Inferior parietal cortex (tissue), 1 donor: ENCODE results near the gene ATP6V1A.

Experiments used
- DNase-seq: peaks from one replicate; pipeline ENCODE4 v3.0.0-alpha.2; 2016; ENCODE audit errors: extremely low spot score

Gene ATP6V1A

DNA sequence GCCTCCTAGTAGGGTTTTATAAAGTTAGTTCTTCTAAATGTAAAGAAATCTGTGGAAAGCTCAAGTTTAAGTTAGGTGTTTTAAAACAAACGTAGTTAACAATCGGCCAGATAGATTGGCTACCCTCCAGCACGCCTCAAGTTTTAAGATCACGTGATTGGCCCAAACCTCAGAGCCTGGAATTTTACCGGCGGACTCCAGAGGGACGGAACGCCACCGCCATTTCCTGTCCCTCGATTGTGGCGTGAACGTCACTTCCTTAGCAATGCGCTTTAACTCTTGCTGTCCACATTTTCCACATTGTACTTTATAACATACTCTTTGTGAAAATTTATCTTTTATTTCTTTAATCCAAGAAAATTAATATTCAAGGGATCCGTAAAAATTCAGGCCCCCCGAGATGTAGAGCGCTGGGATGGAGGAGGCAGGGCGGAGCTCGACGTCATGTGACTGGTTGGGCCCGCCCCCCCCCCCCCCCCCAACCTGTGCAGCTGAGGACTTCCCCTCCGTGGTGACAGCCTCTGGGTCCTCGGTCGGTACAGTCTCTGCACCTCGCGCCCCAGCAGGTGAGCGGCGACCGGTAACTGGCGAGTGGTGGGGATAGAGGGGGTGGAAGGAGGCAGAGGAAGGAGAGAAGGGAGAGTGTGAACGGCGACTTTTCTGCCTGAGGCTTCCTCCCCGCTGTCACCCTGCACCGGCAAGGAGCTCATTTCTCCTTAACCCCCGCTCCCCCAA is at the start of gene ATP6V1A:
TSS of gene ATP6V1A (plus strand) at position 488 of the 735 bp plus-strand sequence. CDS start 31,719 bp downstream, outside the sequence.
- peak; percentile 98 for DNase-seq

DNA sequence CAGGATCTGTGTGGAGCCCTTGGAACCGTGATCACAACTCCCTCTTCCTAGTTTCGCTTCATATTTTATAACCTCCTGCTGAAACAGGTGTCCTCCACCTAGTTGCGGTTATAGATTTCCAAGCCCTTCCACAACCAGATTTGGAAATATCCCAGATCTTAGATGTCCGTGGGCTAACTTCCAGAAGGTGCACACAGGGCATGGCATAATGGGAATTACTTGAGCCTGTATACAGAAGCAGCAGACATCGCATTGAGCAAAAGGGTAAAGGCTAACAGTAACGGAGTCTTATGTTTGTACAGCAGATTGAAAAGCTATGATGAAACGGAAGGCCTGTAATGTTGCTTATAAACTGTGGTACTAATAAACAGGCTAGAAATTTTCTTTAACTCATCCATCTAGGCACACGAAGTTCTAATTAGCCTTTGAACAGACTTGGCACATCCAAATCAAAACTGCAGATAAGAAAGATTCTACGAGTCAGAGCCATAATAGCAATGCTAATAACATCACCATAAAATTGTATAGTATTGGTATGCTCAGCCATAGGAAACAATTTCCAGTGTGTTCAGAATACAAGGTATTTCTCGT is 49.2 kb upstream of the ATP6V1A start:
- DNase-seq = peak; percentile 48

DNA sequence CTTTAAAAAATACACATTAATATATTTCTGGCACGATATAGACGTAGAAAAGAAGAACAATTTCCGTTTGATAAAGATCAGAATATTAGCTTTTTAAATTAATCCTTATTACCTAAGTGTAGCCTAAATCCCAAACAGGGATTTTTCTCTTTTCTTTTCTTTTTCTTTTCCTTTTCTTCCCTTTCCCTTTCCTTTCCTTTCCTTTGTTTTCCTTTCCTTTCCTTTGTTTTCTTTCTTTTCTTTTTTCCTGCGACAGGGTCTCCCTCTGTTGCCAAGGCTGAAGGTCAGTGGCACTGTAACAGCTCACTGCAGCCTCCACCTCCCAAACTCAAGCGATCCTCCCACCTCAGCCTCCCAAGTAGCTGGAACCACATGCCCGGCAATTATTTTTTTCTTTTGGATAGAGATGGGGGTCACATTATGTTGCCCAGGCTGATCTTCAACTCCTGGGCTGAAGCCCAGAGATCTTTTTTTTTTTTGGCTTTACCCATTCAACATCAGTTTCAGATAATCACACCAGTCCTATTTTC is 48.6 kb upstream of the ATP6V1A start:
- no peak for DNase-seq

DNA sequence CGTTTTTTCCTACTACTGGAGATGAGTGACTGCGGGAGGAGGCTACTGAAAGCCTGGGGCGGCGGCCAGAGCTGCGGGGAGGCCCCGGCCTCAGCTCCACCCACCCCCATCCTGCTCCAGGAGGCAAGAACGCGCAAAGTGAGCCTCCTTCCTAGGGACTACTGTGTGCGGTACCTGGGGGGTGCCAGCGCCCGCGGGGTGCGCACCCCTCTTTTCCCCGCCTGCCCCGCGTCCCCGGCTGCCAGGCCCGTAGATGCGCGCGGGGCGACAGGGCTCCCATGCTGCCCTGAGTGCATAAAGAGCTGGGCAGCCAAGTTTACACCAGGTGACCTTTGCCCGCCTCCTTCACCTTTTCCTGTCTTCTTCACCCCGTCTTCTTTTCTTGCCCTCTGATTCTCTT is 47.9 kb upstream of the ATP6V1A start:
- DNase-seq = no peak

DNA sequence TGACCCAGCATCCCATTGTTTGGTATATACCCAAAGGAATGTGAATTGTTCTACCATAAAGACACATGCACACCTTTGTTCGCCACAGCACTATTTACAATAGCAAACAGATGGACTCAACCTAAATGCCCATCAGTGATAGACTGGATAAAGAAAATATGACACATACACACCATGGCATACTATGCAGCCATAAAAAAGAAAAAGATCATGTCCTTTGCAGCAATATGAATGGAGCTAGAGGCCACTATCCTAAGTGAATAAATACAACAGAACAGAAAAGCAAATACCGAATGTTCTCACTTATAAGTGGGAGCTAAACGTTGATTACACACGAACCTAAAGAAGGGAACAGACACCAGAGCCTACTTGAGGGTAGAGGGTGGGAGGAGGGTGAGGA is 39.0 kb upstream of the ATP6V1A start:
- no peak for DNase-seq

DNA sequence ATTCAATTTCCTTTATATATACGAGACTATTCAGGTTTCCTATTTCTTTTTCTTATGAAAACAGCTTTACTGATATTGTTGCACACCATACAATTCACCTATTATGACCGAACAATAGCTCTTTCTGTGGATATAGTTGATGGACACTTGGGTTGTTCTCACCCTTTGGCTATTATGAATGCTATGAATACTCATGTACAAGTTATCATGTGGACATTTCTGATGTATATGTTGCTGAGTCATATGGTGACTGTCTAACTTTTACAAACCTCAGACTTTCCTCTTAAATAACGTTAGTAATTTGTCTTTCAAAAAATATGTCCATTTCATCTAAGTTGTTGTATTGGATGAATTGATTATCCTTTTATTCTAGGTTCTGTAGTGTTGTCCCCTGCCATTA is 34.7 kb upstream of the ATP6V1A start:
- DNase-seq = no peak

DNA sequence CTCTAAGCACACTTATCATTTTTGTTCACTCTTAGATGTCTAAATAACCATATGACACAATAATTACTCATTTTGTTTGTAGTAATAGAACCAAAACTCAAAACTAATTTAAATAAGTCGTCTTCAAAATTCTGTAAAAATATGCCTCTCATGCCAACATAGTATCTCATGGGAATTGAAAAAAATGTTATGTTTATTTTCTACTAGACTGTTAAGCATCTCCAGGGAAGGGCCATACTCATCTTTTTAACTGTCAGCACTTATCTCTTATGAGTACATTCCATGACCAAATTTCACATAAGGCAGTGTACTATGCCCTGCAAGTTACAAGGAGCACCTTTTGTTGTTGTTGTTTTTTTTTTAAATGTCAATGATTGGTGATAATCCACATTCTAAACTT is 32.1 kb upstream of the ATP6V1A start:
- no peak for DNase-seq

DNA sequence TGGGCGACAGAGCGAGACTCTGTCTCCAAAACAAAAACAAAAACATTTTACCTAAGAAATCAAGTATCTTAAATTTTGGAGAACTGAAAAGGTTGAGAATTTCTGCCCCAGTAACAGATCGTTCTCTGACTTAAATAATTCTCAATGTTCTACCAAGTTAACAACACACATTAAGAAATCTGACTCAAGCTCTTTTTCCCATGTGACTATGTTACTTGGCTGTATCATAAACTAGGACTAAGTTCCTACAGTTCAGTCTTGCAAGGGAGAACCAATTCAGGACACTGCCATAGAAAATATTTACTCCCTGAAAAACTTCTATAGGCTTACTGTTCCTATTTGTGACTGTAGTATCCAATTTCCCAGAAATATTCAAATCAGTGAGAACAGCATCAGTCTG is 29.5 kb upstream of the ATP6V1A start:
- DNase-seq = no peak

DNA sequence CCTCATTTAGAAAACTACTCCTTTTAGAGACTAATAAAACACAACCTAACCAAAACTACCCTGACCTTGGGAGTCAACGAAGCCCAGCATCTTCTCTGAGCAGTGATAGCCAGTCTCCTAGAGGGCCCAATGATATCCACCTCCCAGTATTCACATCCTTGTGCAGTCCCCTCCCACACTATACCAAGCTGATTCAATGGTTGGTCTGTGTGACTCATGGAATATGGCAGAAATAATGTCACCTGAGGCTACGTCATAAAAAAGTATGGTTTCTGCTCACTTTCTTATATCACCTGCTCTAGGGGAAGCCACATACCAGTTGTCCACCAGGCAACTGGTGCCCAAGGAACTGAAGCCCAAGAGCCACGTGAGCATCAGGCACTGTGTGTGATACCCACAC is 29.0 kb upstream of the ATP6V1A start:
- DNase-seq = no peak

DNA sequence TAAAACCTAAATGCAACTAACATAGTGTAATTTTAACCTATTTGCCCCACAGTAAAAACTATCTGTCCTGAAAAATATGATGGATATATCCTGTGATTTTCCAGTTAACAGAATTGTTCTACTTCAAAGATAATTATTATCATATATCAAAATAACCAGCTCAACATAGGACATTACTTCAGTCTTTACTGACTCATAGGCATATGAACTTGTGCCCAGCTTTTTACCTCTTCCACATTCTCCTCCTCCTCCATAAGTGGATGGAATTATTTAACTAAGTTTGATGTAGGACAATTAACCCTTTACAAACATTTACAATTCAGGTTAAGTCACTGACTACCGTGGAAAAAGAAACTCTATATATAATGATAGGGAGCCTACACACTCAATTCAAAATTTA is 27.5 kb upstream of the ATP6V1A start:
- no peak for DNase-seq

DNA sequence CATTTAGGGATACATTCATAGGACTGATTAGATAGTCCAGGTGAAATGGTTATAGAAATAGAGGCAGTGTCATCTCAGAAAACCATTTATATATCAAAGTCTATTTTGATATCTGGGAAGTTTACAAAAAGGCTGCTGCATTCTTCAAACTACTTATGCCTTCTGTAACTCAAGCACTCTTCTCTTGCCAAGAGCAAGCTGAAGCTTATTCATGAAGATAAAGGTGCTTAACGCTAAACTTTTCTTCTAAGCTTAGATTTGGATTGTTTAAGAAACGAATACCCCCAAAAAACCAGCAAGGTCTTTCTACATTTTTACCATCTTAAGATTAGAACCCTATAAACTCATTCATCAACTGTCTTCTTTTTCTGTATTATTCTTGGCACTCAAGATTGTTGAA is 27.1 kb upstream of the ATP6V1A start:
- DNase-seq = no peak

DNA sequence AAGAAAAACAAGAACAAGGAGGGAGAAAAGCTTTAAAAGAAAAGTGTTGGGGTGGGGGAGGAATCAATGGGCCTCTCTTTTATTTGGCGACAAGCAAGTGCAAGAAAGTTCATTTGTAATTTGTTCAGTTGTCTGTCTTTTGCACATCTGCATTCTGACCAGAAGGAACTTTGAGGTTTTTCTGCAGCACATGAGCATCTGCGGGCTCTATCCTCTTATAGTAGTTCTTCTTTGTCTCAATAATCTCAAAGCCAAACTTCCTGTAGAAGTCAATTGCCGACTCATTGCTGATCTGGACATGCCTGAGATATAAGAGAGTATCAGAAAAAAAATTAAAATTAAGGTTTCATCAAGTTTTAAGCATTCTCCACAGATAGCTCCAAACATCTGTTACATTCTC is 25.2 kb upstream of the ATP6V1A start:
- no peak for DNase-seq

DNA sequence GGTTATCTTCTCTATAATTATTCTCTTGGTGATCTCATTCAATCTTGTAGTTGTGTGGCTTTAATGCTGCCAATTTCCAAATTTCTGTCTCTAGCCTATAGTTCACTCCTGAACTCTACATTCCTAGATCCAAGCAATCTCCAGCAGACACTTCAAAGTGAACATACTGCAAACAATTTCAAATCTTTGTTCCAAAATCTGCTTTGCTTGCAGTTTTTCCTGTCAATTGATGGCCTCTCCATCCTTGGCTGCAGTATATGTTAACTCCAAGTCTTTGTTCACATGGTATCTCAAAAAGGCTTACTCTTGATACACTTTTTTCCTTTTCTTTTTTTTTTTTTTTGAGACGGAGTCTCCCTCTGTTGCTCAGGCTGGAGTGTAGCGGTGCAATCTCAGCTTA is 18.2 kb upstream of the ATP6V1A start:
- no peak for DNase-seq

DNA sequence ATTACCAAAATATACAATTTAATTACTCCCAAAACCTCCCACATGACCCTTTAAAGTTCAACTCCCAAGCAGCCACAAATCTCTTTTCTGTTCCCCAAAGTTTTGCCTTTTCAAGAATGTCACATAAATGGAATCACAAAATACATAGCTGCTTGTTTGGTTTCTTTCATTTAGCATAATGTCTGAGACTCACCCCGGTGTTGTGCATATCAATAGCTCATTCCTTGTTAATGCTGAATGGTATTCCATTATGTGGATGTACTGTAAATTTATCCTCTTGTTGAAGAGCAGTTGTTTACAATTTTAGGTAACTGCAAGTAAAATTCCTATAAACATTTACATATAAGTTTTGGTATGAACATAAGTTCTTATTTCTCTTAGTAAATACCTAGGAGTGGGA is 16.3 kb upstream of the ATP6V1A start:
- DNase-seq = no peak

DNA sequence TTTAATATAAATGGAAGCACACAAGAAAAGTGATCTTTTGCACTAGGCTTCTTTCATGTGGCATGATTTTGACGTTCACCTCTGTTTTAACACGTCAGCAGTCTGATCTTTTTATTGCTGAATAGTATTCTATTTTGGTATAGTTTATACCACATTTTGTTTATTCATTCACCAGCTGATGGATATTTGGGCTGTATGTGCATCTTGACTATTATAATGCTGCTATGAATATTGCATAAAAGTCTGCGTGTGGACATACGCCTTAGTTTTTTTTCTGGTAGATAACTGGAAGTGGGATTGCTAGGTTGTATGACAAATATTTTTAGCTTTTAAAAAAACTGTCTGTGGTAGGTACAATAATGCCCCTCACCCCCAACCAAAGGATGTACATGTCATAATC is 15.1 kb upstream of the ATP6V1A start:
- DNase-seq = no peak

DNA sequence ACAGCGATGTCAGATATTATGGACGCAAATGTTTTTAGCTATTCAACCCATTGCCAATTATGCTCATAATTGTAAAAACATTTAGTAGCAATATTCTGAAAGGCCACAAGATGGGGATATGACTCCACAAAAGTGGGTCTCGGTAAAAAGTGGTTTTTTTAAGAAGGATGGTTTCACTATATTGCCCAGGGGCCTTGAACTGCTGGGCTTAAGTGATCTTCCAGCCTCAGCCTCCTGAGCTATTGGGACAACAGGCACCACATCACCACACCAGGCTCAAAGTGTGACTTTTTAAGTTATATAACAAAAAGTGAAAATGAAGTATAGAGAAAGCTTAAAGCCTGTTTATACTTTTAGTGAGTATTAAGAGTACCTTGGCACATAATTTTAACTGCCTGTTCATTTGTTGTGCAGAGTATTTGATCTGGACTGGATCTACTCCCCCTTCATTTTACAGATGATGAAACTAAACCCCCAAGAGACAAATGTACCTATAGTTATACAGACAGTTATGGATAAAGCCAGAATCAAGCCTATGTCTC is 10.2 kb upstream of the ATP6V1A start:
- DNase-seq = peak; percentile 82

DNA sequence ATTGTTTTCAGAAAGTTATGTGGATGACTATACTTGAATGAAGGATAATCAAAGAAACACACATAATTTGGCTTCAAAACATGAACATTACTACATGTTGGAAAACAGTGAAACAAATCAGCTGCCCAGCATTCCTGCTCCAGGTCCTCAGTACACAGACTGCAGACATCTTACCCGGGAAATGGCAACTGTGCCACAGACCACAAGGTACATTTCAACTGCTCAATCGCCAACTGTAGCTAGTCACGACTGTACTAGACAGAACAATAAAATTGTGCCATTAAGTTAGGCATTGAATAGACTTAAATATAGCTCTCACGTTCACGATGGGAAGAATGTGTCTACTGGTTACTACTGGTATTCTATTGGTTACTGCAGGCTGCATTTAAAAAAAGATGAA is 5.7 kb upstream of the ATP6V1A start:
- DNase-seq = no peak

DNA sequence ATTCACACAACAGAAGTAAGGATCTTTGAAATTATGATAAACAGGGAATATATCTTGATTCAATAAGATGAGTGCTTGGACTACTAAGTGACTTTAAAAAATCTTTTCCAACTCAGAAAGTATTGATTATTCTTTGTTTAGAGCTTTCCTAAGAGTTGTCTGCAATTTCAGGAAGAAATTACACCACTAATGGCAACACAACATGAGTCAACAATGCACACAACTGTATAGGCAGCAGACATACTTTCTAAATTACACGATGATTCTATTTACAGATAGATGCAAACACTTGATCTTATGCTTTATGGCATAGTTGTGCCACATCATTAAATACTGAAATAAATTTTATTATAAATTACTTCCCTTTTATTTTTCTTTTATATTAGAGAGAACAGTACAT is 5.2 kb upstream of the ATP6V1A start:
- DNase-seq = no peak

DNA sequence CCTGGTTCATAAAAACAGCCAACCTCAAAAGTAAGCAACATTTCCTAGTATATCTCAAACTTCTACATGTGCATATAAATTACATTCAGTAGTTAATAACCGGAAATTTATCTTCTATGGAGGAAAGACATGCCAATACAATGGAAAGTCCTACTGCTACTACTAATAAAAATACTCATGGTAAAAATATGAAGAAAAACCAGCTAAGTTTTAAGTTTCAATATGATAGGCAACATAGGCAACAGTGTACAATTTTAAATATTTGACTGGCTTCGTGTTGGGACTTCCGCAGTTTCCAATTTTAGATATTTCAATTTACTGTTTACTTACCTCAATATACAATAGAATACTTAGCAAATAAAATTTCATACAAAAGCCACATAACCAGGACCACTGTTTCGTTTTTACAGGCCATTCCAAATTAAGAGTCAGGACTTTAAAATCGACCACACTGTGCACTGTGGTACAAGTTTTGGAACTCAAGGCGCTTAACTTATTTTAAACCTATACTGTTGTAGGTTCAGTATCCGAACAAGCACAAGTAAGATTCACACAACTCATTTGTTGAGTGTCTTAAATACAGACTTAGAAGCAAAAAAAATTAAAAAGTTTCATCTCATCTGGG is 3.7 kb upstream of the ATP6V1A start:
- no peak for DNase-seq

DNA sequence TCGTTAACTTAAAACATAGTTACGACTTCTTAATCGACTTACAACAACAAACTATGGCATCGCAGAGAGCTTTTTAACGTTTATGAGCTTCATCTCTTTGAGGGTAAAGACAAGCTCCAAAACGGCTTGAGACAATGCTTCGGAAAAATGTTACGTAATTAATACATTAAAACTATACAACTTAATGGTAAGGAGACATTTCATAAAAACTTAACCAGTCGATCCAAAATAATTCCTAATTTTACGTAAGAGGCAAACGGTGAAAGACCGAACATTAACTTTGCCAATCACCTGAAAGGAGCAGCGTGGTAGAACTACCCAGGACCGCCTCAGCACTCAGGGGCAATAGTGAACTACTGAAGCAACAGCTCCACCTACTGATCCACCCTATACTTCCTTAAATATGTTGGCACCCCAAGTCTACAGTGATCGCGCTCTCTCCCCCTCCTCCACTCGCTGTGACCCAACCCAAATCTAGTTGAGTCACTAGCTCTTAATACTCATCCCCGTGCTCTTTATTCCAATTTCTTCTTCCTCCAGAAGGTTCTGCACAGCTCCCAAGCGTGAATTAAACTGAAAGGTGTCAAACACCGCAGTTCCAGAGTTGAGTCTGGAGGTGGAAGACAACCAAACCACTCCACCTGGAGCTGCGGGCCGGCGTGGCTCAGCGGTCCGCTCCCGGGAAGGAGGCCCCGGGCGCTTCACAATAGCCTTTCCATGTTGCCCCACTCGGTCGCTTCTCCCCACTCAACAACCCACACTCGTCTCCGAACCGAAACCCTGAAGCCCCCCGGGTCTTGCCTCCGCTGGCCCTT is 1.7 kb upstream of the ATP6V1A start:
- DNase-seq = peak; percentile 68

DNA sequence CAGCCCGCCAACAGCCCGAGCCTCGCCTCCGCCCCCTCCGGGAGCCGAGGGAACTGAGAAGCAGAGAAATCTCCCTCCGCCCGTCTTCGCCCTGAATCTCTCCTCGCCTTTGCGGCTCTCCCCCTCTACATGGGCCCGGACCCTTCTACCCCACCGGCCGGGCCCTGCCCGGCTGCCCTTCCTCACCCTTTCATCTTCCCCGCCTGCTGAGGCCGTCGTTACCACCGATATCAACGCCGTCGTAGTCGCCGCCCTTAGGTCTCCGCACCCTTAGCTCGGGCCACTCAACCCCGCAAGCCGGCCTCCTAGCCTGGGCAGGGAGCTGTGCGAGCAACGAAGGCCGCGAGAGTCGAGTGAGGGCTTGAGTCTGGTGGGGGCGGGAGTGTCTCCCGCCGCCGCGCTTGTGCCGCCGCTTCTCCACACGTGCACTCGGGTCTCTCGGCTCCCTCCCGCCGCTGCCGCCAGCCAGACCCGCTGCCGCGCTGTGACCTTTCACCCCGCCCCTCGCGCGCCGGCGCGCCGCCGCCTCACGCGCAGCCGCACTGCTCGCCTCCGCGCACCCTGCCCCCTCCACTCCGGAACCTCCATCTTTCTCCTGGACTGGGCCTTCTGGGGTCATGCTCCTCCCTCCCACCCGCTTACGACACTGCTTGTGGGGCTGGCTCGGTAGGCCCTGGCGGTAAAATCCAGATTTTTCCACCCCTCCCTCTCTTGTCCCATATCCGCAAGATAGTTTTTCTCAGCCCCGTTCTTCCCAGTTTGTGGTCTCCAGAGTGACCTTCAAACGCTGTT is 883 bp upstream of the ATP6V1A start, which contains the start of gene NAA50:
TSS of gene NAA50 (minus strand) at position 494 of the 792 bp plus-strand sequence. CDS start at position 194, 300 bp downstream.
- peak; percentile 84 for DNase-seq
